ENCODE measurements around the gene GALNT13. TPM values are rescaled to one million over a fixed set of nuclear protein-coding genes. Genes with fewer than 3 reads are reported as not detected.

The GALNT13 gene
- total RNA-seq, 6 experiments from 2014 or later: not detected

DNA sequence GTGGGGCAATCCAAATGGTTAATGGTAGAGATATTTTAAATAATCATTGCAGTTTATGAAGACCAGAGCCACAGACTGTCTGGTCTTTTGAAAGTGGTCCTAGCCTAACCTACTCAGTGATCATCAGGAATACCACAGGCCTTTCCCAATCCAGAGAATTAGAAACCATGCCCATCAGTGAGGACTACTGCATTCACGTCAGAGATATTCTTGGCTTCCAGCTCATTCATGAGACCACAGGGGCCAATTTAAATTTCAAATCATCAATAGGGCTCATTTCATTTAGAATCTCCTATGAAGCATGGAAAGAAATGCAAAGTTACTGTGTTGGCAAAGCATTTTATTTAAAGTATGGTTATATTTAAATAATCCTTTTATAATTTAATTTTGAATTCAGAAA is 464.5 kb downstream of the GALNT13 start:
- no peak overlapping the region for H3K27ac Mint-ChIP-seq
- H3K9me3 Mint-ChIP-seq: peaks cover 20% of the 10 kb centered on the region
- no peaks in the 10 kb centered on the region for H3K36me3 Mint-ChIP-seq (ENCODE audit: low read depth)
- H3K4me1 Mint-ChIP-seq (ENCODE audit: low read depth): no peaks in the 10 kb centered on the region
- H3K27me3 Mint-ChIP-seq (ENCODE audit: insufficient read depth): no peaks in the 10 kb centered on the region
- DNase-seq: no peak
- TF ChIP-seq CTCF (IDR thresholded peaks at IDR 0.05): no peak
- H3K4me3 Mint-ChIP-seq: no peak overlapping the region

DNA sequence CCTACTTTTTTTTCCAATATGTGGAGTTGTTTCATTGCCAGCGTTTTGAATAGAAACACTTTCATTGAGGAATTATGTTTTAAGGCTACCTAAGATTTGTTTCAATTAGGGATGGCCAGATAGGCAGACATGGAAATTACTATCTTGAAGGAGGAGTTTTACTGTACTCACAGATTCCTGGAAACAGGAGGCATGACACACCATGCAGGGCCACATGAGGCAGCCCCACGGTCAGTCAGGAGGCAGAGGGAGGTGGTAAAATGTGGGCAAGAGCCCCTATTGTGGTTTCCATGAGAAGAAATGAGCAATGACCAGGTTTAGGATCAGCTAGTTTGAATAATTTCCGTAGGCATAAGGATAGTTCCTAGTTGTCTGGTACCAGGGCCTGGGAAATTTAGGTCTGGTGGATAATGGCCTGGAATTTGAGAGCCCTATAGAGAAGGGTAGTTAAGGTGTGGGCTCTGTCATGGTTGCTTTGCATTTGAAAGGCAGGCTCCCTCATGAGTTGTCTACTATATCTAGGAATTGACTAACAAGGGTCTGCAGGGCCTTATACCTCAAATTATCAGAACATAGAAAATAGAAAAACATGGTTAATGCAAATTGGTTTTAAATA is 466.7 kb downstream of the GALNT13 start:
- H3K4me3 Mint-ChIP-seq: no peak overlapping the region
- H3K9me3 Mint-ChIP-seq: peaks cover 11% of the 10 kb centered on the region
- H3K36me3 Mint-ChIP-seq (ENCODE audit: low read depth): no peaks in the 10 kb centered on the region
- DNase-seq: no peak
- H3K27me3 Mint-ChIP-seq (ENCODE audit: insufficient read depth): no peaks in the 10 kb centered on the region
- TF ChIP-seq CTCF (IDR thresholded peaks at IDR 0.05): no peak
- H3K4me1 Mint-ChIP-seq (ENCODE audit: low read depth): no peaks in the 10 kb centered on the region
- H3K27ac Mint-ChIP-seq: no peak overlapping the region

DNA sequence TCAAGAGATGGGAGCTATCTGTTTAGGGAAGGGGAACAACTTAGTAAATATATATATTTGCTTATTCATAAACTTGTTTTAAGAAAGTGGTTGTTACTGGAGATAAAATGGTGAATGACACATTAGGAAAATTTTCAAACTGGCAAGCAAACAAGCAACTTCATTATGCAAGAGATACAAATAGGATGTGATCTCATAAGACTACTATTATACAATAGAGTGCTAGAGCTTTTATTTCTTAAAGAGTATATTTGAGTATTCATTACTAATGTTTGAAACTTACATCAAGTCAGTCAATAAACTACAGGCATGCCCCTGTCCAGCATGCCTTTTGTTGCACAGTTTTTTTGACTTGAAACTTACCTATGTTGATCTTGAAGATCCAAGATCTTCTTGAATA is 471.6 kb downstream of the GALNT13 start:
- Mint-ChIP-seq H3K9me3 (peaks cover 15% of the 10 kb centered on the region), H3K27ac (no peak overlapping the region), H3K36me3 (ENCODE audit: low read depth) (no peaks in the 10 kb centered on the region), H3K27me3 (ENCODE audit: insufficient read depth) (no peaks in the 10 kb centered on the region), H3K4me1 (ENCODE audit: low read depth) (no peaks in the 10 kb centered on the region), H3K4me3 (no peak overlapping the region)
- DNase-seq: no peak
- no peak for TF ChIP-seq CTCF (IDR thresholded peaks at IDR 0.05)

DNA sequence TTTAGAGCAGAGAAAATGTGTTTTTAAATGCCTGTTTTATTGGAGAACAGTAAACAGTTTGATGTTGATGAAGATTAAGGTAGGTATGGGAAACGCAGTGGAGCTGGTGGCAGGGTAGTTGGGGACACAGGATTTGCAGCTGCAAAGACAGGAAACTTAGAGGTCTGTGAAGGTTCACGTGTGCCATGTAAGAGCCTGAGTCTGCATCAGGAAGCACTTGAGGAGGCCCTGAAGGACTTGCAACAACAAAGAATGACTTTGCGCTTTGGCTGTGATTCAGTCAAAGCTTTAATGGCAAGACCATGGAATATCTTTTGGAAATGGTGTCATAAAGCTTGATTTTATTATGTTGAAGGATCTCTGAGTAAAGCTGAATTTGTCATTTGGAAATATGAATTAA is 479.2 kb downstream of the GALNT13 start:
- no peaks in the 10 kb centered on the region for H3K27me3 Mint-ChIP-seq (ENCODE audit: insufficient read depth)
- TF ChIP-seq CTCF (IDR thresholded peaks at IDR 0.05): no peak

GRCh38 chr2:154361276-154361675 is 489.6 kb downstream of the GALNT13 start:
- no peak overlapping the region for H3K4me3 Mint-ChIP-seq
- no peak overlapping the region for H3K27ac Mint-ChIP-seq
- no peaks in the 10 kb centered on the region for H3K27me3 Mint-ChIP-seq (ENCODE audit: insufficient read depth)
- no peak for TF ChIP-seq CTCF (IDR thresholded peaks at IDR 0.05)
- no peaks in the 10 kb centered on the region for H3K4me1 Mint-ChIP-seq (ENCODE audit: low read depth)
- H3K36me3 Mint-ChIP-seq (ENCODE audit: low read depth): no peaks in the 10 kb centered on the region
- no peak for DNase-seq
- H3K9me3 Mint-ChIP-seq: peaks cover 27% of the 10 kb centered on the region

More for the DNA sequence above, 479.2 kb downstream of the GALNT13 start:
- peaks cover 46% of the 10 kb centered on the region for H3K9me3 Mint-ChIP-seq
- H3K36me3 Mint-ChIP-seq (ENCODE audit: low read depth): peaks cover 5% of the 10 kb centered on the region; the same call in 1 of the 2 replicates
- no peak for DNase-seq
- no peak overlapping the region for H3K27ac Mint-ChIP-seq
- H3K4me3 Mint-ChIP-seq: no peak overlapping the region
- H3K4me1 Mint-ChIP-seq (ENCODE audit: low read depth): no peaks in the 10 kb centered on the region
